Heart left ventricle (tissue), 13 donors: ENCODE data around the gene C12orf57.

Experiments used
- CTCF ChIP-seq, 12 donors: fragments of 200-600 bp; sonication (generic) in 4 of 12; IDR thresholded peaks; one replicate each; pipeline versions ENCODE4 v1.5.0 to v1.8.0; 2018 to 2022; ENCODE audit warnings: antibody characterized with exemption in 12 of 12, mild to moderate bottlenecking in 5 of 12
- POLR2A ChIP-seq, 2 donors: fragments of 450-650 bp; IDR thresholded peaks; one replicate each; pipeline ENCODE4 v1.6.1; 2017; ENCODE audit warnings: antibody characterized with exemption in 2 of 2, mild to moderate bottlenecking in 2 of 2, moderate library complexity in 2 of 2
- donor health status: ischemic (EF 13 %, LVEDD 7.1; RV severe dilation, severe dysfunction).
- donor health status: DM: no; HTN: yes; CAD: no.
- donor health status: DM: no; HTN: no; CAD: no.
- donor health status: ischemic (EF 25% LVEDD 6.9; RV normal size, moderate dysfunction).
- donor health status: ischemic (EF 25% LVEDD 5.7; RV mildly dilated, moderate dysfunction).
- donor health status: ischemic (EF 35%, LVEDD 5.7; RV mildly dilated, moderate dysfunction).
- donor health status: nonischemic (EF 11% LVEDD 7.7; RV severe dilation, severe dysfunction).
- donor health status: DM: yes; HTN: yes; CAD: no.
- donor health status: PGD.
- donor health status: ischemic (EF 29% LVEDD 5.4; RV normal size, mild dysfunction).
- donor health status: nonischemic (EF 23%, LVEDD 6.1; RV moderate dilation, normal function).

GRCh38 chr12:6946920-6947374, 3.1 kb downstream of the C12orf57 start:
- TF ChIP-seq POLR2A (IDR thresholded peaks at IDR 0.05), result no peak
- TF ChIP-seq CTCF (IDR thresholded peaks at IDR 0.05), result no peak
